ENCODE measurements around the gene WFDC1. TPM values are rescaled to one million over a fixed set of nuclear protein-coding genes. Genes with fewer than 3 reads are reported as not detected.

WFDC1 gene
- polyA plus RNA-seq, 1 of the 3 experiments (the other 2 are of a cell fraction): 0.03 TPM

DNA sequence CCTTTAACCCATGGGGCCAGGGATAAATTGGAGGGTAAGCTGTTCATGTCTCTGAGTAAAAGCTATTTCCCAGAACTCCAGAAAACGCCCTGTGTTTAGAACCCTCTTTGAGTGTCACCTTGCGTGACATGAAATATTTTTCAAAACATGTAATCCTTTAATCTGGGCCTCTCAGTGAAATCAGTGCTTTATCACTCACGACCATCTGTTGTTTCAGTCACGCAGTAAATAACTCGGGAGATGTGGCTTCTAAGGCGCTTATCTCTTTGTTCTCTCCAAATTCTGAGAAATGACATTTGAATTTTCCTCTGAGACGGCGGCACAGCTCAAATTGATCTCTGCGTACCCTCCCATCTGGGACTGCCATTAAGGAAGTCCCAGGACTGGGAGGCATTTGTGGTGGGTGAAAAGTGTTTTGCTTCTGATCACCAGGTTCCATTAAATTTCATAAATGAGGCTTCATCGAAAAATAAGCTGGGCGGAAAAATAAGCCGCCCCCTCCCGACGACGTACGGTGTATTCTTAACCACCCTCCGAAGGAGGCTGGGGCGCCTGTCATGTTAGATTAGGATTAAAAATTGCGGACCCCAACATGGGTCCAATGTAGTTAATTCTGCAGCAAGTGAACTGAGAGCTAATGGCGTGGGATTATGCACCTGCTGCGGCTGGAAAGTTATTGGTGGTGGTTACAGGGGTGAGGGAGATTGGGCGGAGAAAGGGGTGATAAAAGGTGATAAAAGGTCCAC is 12.7 kb downstream of the WFDC1 start:
- no peaks in the 10 kb centered on the region for H3K79me2 ChIP-seq (ENCODE audit: insufficient read depth)
- H3K4me3 ChIP-seq (ENCODE audit: low read depth in 2 of 2, low read length in 1 of 2): no peak overlapping the region
- H3K9ac ChIP-seq: no peak overlapping the region
- H3K36me3 ChIP-seq (replicated peaks in 1 of 2; ENCODE audit: control insufficient read depth in 1 of 2, insufficient read depth in 2 of 2, low read length in 1 of 2): no peaks in the 10 kb centered on the region
- ChIA-PET CTCF (interaction anchor here (0.6 to 5.2 kb wide), 41 partner anchors 9 to 1641 kb away, joined by 3 to 53 read pairs (median 4); partner anchors contain the start of genes TAF1C and WFDC1), POLR2A (interaction anchor here (1.1 kb wide), 1 partner anchor 223 kb away, joined by 4 read pairs; no protein-coding TSS in a partner anchor)
- DNase-seq: no peak
- H2AFZ ChIP-seq (ENCODE audit: low read depth): no peak overlapping the region
- TF ChIP-seq SMC3 (IDR thresholded peaks at IDR 0.05; ENCODE audit: low read depth, low read length) (no peak), MXI1 (IDR thresholded peaks at IDR 0.05; ENCODE audit: low read depth, low read length) (no peak), FOXJ3 (CRISPR knock-in tag; IDR thresholded peaks at IDR 0.05) (no peak), TEAD4 (IDR thresholded peaks at IDR 0.05; ENCODE audit: borderline replicate concordance, insufficient read depth) (no peak), YY1 (IDR thresholded peaks at IDR 0.05; ENCODE audit: low read depth) (no peak), TCF12 (IDR thresholded peaks at IDR 0.05) (no peak), FOXM1 (IDR thresholded peaks at IDR 0.05; ENCODE audit: low read depth) (no peak), JUND (IDR thresholded peaks at IDR 0.05) (no peak), FOSL2 (IDR thresholded peaks at IDR 0.05; ENCODE audit: borderline replicate concordance, low read depth) (no peak), TAF1 (IDR thresholded peaks at IDR 0.05; ENCODE audit: borderline replicate concordance, low read depth, low read length) (no peak), POLR2AphosphoS5 (IDR thresholded peaks at IDR 0.05; ENCODE audit: low read depth, low read length) (no peak)
- TF ChIP-seq, protein P1, sequence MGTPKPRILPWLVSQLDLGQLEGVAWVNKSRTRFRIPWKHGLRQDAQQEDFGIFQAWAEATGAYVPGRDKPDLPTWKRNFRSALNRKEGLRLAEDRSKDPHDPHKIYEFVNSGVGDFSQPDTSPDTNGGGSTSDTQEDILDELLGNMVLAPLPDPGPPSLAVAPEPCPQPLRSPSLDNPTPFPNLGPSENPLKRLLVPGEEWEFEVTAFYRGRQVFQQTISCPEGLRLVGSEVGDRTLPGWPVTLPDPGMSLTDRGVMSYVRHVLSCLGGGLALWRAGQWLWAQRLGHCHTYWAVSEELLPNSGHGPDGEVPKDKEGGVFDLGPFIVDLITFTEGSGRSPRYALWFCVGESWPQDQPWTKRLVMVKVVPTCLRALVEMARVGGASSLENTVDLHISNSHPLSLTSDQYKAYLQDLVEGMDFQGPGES (IDR thresholded peaks at IDR 0.05; ENCODE audit: low read depth, low read length): no peak
- TF ChIP-seq, protein P2, sequence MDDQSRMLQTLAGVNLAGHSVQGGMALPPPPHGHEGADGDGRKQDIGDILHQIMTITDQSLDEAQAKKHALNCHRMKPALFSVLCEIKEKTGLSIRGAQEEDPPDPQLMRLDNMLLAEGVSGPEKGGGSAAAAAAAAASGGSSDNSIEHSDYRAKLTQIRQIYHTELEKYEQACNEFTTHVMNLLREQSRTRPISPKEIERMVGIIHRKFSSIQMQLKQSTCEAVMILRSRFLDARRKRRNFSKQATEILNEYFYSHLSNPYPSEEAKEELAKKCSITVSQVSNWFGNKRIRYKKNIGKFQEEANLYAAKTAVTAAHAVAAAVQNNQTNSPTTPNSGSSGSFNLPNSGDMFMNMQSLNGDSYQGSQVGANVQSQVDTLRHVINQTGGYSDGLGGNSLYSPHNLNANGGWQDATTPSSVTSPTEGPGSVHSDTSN (IDR thresholded peaks at IDR 0.05): no peak
- TF ChIP-seq, protein P3, sequence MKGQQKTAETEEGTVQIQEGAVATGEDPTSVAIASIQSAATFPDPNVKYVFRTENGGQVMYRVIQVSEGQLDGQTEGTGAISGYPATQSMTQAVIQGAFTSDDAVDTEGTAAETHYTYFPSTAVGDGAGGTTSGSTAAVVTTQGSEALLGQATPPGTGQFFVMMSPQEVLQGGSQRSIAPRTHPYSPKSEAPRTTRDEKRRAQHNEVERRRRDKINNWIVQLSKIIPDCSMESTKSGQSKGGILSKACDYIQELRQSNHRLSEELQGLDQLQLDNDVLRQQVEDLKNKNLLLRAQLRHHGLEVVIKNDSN (IDR thresholded peaks at IDR 0.05; ENCODE audit: borderline replicate concordance, low read depth): no peak
- TF ChIP-seq, protein P4, sequence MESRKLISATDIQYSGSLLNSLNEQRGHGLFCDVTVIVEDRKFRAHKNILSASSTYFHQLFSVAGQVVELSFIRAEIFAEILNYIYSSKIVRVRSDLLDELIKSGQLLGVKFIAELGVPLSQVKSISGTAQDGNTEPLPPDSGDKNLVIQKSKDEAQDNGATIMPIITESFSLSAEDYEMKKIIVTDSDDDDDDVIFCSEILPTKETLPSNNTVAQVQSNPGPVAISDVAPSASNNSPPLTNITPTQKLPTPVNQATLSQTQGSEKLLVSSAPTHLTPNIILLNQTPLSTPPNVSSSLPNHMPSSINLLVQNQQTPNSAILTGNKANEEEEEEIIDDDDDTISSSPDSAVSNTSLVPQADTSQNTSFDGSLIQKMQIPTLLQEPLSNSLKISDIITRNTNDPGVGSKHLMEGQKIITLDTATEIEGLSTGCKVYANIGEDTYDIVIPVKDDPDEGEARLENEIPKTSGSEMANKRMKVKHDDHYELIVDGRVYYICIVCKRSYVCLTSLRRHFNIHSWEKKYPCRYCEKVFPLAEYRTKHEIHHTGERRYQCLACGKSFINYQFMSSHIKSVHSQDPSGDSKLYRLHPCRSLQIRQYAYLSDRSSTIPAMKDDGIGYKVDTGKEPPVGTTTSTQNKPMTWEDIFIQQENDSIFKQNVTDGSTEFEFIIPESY (IDR thresholded peaks at IDR 0.05; ENCODE audit: borderline replicate concordance, low read depth): no peak
- no peak overlapping the region for H3K27ac ChIP-seq (ENCODE audit: low read depth in 2 of 2, low read length in 1 of 2)
- H3K9me3 ChIP-seq: no peaks in the 10 kb centered on the region
- H4K20me1 ChIP-seq (ENCODE audit: insufficient read depth): no peaks in the 10 kb centered on the region
- H3K4me1 ChIP-seq (ENCODE audit: control insufficient read depth in 1 of 2, insufficient read depth in 2 of 2, low read depth in 1 of 2, low read length in 1 of 2): no peaks in the 10 kb centered on the region
- 81% methylated on average over 22 of the region's 22 CpGs for WGBS (ENCODE audit: low lambda C conversion rate)
- no peak overlapping the region for H3K4me2 ChIP-seq
- H3K9me2 ChIP-seq: no peaks in the 10 kb centered on the region
- peaks cover 14% of the 10 kb centered on the region; the same call in 1 of the 2 replicates for H3K27me3 ChIP-seq (ENCODE audit: insufficient read depth)
- no peaks in the 10 kb centered on the region for H3F3A ChIP-seq (replicated peaks; ENCODE audit: insufficient read depth)
